ENCODE results near the gene PGD. TPM values are rescaled to one million over a fixed set of nuclear protein-coding genes. Genes with fewer than 3 reads are reported as not detected.

Gene PGD
- total RNA-seq, 2 donors from 2014 or later: 77.1 to 151 TPM

DNA sequence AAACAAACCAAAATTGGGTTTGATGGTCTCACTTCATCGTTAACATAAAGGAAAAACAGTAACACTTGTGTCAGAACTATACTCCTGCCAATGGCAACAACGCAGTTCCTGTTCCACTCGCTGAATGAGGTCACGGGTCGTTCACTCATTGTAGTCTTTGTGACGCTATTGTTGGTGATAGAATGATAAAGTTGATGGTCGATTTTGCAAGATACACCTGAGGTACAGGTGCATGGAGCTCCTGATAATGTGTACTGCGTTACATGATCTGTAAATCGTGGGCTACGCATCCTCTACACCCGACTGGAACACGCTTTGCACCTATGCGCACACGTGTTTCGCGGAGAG, 31.0 kb downstream of the PGD start:
- no peaks in the 10 kb centered on the region for H3K27me3 ChIP-seq (replicated peaks; ENCODE audit: insufficient read depth)
- H3K4me3 ChIP-seq: peak overlapping the region; percentile 66 to 86
- intact Hi-C loops (cut with DNase I): loop anchor here (1.0 to 5.0 kb wide), 4 partner anchors 42 to 437 kb away; partner anchors contain the start of genes DFFA, KIF1B and PEX14
- H3K4me1 ChIP-seq (replicated peaks): peaks cover 5% of the 10 kb centered on the region
- peak overlapping the region; percentile 66 to 74 for H3K27ac ChIP-seq
- H3K9me3 ChIP-seq: no peaks in the 10 kb centered on the region
- TF ChIP-seq, protein P1, sequence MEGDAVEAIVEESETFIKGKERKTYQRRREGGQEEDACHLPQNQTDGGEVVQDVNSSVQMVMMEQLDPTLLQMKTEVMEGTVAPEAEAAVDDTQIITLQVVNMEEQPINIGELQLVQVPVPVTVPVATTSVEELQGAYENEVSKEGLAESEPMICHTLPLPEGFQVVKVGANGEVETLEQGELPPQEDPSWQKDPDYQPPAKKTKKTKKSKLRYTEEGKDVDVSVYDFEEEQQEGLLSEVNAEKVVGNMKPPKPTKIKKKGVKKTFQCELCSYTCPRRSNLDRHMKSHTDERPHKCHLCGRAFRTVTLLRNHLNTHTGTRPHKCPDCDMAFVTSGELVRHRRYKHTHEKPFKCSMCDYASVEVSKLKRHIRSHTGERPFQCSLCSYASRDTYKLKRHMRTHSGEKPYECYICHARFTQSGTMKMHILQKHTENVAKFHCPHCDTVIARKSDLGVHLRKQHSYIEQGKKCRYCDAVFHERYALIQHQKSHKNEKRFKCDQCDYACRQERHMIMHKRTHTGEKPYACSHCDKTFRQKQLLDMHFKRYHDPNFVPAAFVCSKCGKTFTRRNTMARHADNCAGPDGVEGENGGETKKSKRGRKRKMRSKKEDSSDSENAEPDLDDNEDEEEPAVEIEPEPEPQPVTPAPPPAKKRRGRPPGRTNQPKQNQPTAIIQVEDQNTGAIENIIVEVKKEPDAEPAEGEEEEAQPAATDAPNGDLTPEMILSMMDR (IDR thresholded peaks at IDR 0.05): no peak
- TF ChIP-seq POLR2A (IDR thresholded peaks at IDR 0.05) (no peak), POLR2AphosphoS5 (IDR thresholded peaks at IDR 0.05) (no peak)
- H3K36me3 ChIP-seq: no peaks in the 10 kb centered on the region
- WGBS: 21% methylated on average over 10 of the region's 16 CpGs
- DNase-seq (ENCODE audit: low spot score): no peak

DNA sequence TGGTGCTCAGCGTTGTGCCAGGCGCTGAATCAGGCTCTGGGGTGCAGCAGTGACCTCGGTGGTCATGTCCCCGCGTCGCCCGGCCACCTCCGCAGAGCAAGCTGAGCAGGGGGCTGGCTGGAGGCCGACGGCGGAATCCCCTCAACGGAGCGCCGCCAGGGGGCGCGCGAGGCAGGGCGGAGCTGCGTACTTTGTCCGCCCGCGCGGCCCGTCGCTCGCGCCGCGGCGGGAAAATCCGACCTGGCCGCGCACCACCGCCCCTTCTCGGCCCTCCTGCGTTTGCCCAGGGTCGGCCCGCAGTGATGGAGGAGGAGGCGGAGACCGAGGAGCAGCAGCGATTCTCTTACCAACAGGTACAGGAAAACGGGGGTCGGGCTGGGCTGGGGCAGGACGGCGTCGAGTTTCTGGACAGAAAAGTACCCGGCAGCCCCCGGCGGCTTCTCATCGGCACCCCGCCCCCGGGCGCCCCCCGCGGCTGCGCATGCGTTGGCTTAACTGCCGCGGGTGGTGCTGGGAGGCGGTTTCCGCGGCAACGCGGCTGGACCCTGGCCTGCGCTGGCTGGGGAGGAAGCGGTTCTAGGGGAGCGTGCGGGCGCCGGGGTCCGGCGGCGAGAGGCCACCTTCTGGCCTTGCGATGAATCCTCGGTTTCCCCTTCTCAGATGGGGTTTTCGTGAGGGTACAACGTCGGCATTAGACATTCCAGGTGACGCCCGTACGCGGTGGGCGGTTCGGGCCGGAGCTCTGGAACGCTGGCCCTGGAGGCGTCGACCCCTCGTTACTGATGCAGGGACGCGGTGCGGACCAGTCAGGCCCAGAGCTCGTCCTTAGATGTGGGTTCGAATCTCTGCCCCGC, 31.6 kb downstream of the PGD start, which contains the start of gene CENPS:
Gene CENPS, plus strand, starts transcription at position 218 of the 854 bp plus-strand sequence. Its CDS starts 85 bp downstream, at position 303.
- no peaks in the 10 kb centered on the region for H3K27me3 ChIP-seq (replicated peaks; ENCODE audit: insufficient read depth)
- H3K27ac ChIP-seq: peak within 1 kb of the TSS; percentile 66 to 74
- H3K4me3 ChIP-seq: peak within 1 kb of the TSS; percentile 66 to 86
- peak; percentile 83 for DNase-seq (ENCODE audit: low spot score)
- no peaks in the 10 kb centered on the region for H3K36me3 ChIP-seq
- TF ChIP-seq POLR2AphosphoS5 (IDR thresholded peaks at IDR 0.05) (peak; percentile 42), POLR2A (IDR thresholded peaks at IDR 0.05) (peak; percentile 33)
- TF ChIP-seq, protein P1 (IDR thresholded peaks at IDR 0.05): peak; percentile 98 to 99 (median 98)
- intact Hi-C loops (cut with DNase I): loop anchor here (1.0 to 5.0 kb wide), 3 partner anchors 42 to 437 kb away; partner anchors contain the start of genes DFFA and PEX14
- H3K9me3 ChIP-seq: no peaks in the 10 kb centered on the region
- H3K4me1 ChIP-seq (replicated peaks): peaks cover 5% of the 10 kb centered on the region
- WGBS: under 1% methylated on average over 70 of the region's 95 CpGs

DNA sequence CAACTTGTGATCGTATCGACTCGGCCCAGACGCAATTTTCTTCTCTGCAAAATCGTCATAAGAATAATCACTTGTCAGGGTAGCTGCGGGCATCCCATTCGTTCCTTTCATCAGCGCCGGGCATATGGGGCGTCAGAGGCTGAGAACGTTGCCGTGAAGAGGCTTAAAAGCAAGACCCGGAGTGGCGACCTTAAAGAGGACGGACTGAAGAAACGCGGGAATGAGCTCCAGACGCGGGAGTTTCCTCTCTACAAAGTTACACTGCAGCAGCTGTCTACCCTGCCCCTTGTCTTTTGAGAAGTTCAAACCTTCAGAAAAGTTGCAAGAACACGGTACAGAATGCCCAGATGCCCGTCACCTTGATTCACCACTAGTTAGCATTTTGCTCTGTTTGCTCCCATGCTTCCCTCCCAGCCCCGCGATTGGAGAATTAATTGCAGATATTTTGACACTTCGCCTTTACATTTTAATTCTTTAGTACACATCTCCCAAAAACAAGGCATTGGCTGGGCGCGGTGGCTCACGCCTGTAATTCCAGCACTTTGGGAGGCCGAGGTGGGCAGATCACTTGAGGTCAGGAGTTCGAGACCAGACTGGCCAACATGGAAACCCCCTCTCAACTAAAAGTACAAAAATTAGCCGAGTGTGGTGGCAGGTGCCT, 32.3 kb downstream of the PGD start:
- H3K36me3 ChIP-seq: no peaks in the 10 kb centered on the region
- peak overlapping the region; percentile 66 to 74 for H3K27ac ChIP-seq
- DNase-seq (ENCODE audit: low spot score): no peak
- H3K9me3 ChIP-seq: no peaks in the 10 kb centered on the region
- intact Hi-C loops (cut with DNase I): loop anchor here (5.0 kb wide), 2 partner anchors 41 to 436 kb away; partner anchors contain the start of genes DFFA and PEX14
- 23% methylated on average over 30 of the region's 30 CpGs for WGBS
- H3K27me3 ChIP-seq (replicated peaks; ENCODE audit: insufficient read depth): no peaks in the 10 kb centered on the region
- H3K4me1 ChIP-seq (replicated peaks): peaks cover 5% of the 10 kb centered on the region
- H3K4me3 ChIP-seq: peak overlapping the region; percentile 66 to 86
- no peak for TF ChIP-seq POLR2AphosphoS5 (IDR thresholded peaks at IDR 0.05)
- TF ChIP-seq, protein P1 (IDR thresholded peaks at IDR 0.05): no peak
- no peak for TF ChIP-seq POLR2A (IDR thresholded peaks at IDR 0.05)

DNA sequence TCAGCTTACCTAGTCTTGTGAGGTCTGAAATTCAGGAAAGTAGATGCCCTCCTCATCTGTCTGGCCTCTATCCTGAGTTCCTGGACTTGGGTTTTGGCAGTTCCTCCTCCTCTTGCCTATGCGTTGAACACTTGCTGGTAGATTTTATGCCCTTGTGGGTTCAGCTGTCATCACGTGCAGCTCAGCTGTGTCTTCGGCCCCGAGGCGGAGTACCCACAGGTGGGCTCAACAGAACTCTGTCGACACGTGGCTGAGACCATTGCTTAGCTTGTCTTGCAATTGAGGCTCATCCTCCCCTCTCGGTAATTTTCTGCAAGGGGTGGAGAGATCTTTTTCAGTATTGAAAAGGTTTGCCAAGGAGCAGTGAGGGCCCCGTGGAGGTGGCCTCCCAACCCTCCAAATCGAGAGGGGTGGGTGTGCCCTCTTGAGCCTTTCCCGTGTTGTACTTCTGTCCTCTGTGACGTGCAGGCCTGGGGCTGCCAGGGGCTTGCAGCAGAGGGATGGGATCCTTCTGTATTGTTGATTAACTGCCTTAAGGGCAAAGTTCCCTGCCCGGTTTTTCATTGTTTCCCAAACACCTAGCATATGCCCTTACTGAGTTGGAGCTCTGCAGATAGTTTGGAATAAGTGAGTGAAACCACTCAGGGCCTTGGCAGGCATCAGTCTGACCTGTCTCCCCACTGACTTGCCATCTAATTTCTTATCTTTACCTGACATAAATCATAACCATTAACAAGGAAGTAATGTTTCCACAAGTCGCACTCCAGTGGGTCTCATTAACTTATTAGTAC, 34.2 kb downstream of the PGD start:
- TF ChIP-seq, protein P1 (IDR thresholded peaks at IDR 0.05): no peak
- no peak for TF ChIP-seq POLR2A (IDR thresholded peaks at IDR 0.05)
- no peak for TF ChIP-seq POLR2AphosphoS5 (IDR thresholded peaks at IDR 0.05)
- Histone ChIP-seq H3K27me3 (replicated peaks; ENCODE audit: insufficient read depth) (no peaks in the 10 kb centered on the region), H3K36me3 (no peaks in the 10 kb centered on the region), H3K4me3 (no peak overlapping the region), H3K27ac (no peak overlapping the region), H3K9me3 (no peaks in the 10 kb centered on the region), H3K4me1 (replicated peaks) (peaks cover 5% of the 10 kb centered on the region)
- WGBS: 66% methylated on average over 14 of the region's 14 CpGs
- intact Hi-C loops (cut with DNase I): loop anchor here (5.0 kb wide), 2 partner anchors 39 to 434 kb away; partner anchors contain the start of genes DFFA and PEX14
- DNase-seq (ENCODE audit: low spot score): no peak

Data from prostate gland (tissue), 2 donors.